ENCODE data around the gene HIRA. TPM values are rescaled to one million over a fixed set of nuclear protein-coding genes. Genes with fewer than 3 reads are reported as not detected.
A peak's percentile ranks its signal among the peaks of the same experiment; 100 is the strongest.

HIRA gene
- polyA plus RNA-seq, 3 donors, result 1.8 to 20.7 (median 2.6) TPM

DNA sequence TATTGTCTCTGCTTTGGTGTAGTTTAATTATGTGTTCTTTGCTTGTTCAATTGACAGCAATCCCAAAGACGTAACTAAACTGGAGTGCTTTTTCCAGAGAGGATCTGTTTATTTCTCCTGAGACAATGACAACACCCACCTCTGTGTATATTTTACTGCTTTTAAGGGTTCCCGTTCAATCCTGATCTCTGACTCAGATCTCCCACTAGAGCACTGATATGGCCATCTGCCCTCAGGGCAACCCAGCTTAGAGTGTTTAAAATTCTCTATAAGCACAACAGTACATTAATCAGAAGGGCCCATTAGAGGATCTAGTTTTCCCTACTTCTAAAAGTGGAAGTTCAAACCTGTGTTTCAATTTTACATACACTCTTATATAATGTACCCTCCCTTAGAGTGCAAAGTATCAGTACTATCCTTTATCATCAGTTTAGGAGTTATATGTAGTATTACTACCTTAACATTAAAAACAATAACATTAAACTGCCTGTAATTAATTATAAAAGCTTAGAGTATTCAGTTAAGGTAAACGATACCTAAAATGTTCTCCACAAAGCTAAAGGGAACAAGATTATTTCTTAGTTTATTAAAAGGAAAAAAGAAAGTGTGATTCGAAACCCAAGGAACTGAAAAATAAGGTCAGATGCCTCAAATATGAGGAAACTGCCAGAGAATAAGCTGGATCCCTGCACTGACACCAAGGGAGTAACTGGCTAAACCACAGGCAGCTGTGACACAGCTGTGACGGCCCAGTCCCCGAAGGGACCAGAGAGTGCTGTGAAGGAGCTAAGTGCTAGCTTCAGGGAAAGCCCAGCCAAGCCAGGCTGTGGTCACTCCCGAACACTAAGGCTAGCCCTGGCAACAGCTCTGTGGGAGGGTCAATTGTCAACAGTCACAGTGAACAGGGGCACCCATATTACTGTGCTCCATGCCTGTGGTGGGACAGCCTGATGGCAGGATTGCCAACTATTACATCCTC, 32.2 kb upstream of the HIRA start:
- Histone ChIP-seq H3K9me3 (replicated peaks in 1 of 2; ENCODE audit: control insufficient read depth in 1 of 2, insufficient read depth in 1 of 2, low read length in 2 of 2) (no peaks in the 10 kb centered on the region), H3K4me3 (replicated peaks in 1 of 3; ENCODE audit: low read depth in 2 of 3, low read length in 3 of 3) (no peak overlapping the region), H2AFZ (ENCODE audit: insufficient read depth, low read depth, low read length, poor library complexity, severe bottlenecking) (no peak overlapping the region), H4K20me1 (ENCODE audit: insufficient read depth, low read length) (peaks cover 2% of the 10 kb centered on the region), H3K4me2 (replicated peaks; ENCODE audit: extremely low read depth, low read length, poor library complexity, severe bottlenecking) (no peak overlapping the region), H3K79me2 (ENCODE audit: insufficient read depth, low read length) (no peaks in the 10 kb centered on the region), H3K4me1 (ENCODE audit: control insufficient read depth in 1 of 2, insufficient read depth in 2 of 2, low read length in 2 of 2) (no peaks in the 10 kb centered on the region), H3K27ac (ENCODE audit: low read depth in 1 of 2, low read length in 2 of 2) (no peak overlapping the region), H3K9ac (ENCODE audit: insufficient read depth, low read length, poor library complexity, severe bottlenecking) (no peak overlapping the region), H3K27me3 (ENCODE audit: control insufficient read depth in 2 of 2, insufficient read depth in 2 of 2, low read length in 2 of 2) (no peaks in the 10 kb centered on the region), H3K36me3 (replicated peaks in 1 of 2; ENCODE audit: control insufficient read depth in 1 of 2, insufficient read depth in 2 of 2, low read length in 2 of 2) (peaks cover 73 to 99% of the 10 kb centered on the region in 2 donors)
- intact Hi-C loops (cut with micrococcal nuclease), result loop anchor here in 1 of 2 donors (10.0 kb wide), 1 partner anchor 59 kb away; no protein-coding TSS in a partner anchor
- no peak for DNase-seq
- TF ChIP-seq, protein P1, sequence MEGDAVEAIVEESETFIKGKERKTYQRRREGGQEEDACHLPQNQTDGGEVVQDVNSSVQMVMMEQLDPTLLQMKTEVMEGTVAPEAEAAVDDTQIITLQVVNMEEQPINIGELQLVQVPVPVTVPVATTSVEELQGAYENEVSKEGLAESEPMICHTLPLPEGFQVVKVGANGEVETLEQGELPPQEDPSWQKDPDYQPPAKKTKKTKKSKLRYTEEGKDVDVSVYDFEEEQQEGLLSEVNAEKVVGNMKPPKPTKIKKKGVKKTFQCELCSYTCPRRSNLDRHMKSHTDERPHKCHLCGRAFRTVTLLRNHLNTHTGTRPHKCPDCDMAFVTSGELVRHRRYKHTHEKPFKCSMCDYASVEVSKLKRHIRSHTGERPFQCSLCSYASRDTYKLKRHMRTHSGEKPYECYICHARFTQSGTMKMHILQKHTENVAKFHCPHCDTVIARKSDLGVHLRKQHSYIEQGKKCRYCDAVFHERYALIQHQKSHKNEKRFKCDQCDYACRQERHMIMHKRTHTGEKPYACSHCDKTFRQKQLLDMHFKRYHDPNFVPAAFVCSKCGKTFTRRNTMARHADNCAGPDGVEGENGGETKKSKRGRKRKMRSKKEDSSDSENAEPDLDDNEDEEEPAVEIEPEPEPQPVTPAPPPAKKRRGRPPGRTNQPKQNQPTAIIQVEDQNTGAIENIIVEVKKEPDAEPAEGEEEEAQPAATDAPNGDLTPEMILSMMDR (IDR thresholded peaks at IDR 0.05), result no peak
- Mint-ChIP-seq H3K4me1 (no peaks in the 10 kb centered on the region), H3K4me3 (no peak overlapping the region), H3K27me3 (ENCODE audit: low read depth in 3 of 3) (peaks cover 0 to 2% (median 0%) of the 10 kb centered on the region in 3 donors), H3K27ac (no peak overlapping the region), H3K36me3 (peaks cover 79 to 94% of the 10 kb centered on the region in 2 donors), H3K9me3 (no peaks in the 10 kb centered on the region)
- WGBS (ENCODE audit: insufficient coverage), result 98% methylated on average over 4 of the region's 7 CpGs

DNA sequence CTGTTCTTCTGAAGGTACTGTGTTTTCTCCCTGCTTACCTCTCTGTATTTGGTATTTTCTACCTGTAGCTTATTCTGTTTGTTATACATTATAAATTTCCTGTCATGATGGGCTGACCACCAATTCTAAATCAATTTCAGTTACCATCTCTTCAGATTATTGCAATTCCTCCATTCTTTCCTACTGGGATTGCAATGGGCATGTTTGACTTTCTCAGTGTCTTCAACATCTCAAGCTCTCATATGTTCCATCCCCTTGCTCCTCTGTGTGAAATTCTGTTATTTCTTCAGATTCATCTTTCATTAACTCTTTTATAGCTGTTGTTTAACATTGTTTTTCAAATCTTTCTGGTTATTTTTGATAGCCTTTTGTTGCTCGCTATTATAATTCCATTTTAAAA, 31.5 kb upstream of the HIRA start:
- no peaks in the 10 kb centered on the region for H4K20me1 ChIP-seq (ENCODE audit: insufficient read depth, low read length)
- no peaks in the 10 kb centered on the region for H3K9me3 Mint-ChIP-seq
- H3K27me3 Mint-ChIP-seq (ENCODE audit: low read depth in 3 of 3), result peaks cover 0 to 2% (median 0%) of the 10 kb centered on the region in 3 donors
- no peak overlapping the region for H3K9ac ChIP-seq (ENCODE audit: insufficient read depth, low read length, poor library complexity, severe bottlenecking)
- whole genome bisulfite sequencing (ENCODE audit: insufficient coverage), result no CpG with 5 or more reads among the region's 1 CpG
- TF ChIP-seq, protein P1 (IDR thresholded peaks at IDR 0.05), result no peak
- H3K36me3 Mint-ChIP-seq, result peaks cover 74 to 88% of the 10 kb centered on the region in 2 donors
- H3K4me2 ChIP-seq (replicated peaks; ENCODE audit: extremely low read depth, low read length, poor library complexity, severe bottlenecking), result no peak overlapping the region
- H3K4me1 ChIP-seq (ENCODE audit: control insufficient read depth in 1 of 2, insufficient read depth in 2 of 2, low read length in 2 of 2), result no peaks in the 10 kb centered on the region
- H3K4me1 Mint-ChIP-seq, result no peaks in the 10 kb centered on the region
- no peak overlapping the region for H3K4me3 ChIP-seq (replicated peaks in 1 of 3; ENCODE audit: low read depth in 2 of 3, low read length in 3 of 3)
- peaks cover 70 to 99% of the 10 kb centered on the region in 2 donors for H3K36me3 ChIP-seq (replicated peaks in 1 of 2; ENCODE audit: control insufficient read depth in 1 of 2, insufficient read depth in 2 of 2, low read length in 2 of 2)
- H2AFZ ChIP-seq (ENCODE audit: insufficient read depth, low read depth, low read length, poor library complexity, severe bottlenecking), result no peak overlapping the region
- H3K27ac ChIP-seq (ENCODE audit: low read depth in 1 of 2, low read length in 2 of 2), result no peak overlapping the region
- H3K79me2 ChIP-seq (ENCODE audit: insufficient read depth, low read length), result no peaks in the 10 kb centered on the region
- intact Hi-C loops (cut with micrococcal nuclease), result loop anchor here in 1 of 2 donors (10.0 kb wide), 1 partner anchor 58 kb away; no protein-coding TSS in a partner anchor
- H3K27ac Mint-ChIP-seq, result peak overlapping the region in 1 of 7 donors; percentile 20
- H3K4me3 Mint-ChIP-seq, result no peak overlapping the region
- H3K9me3 ChIP-seq (replicated peaks in 1 of 2; ENCODE audit: control insufficient read depth in 1 of 2, insufficient read depth in 1 of 2, low read length in 2 of 2), result no peaks in the 10 kb centered on the region
- no peak for DNase-seq
- H3K27me3 ChIP-seq (ENCODE audit: control insufficient read depth in 2 of 2, insufficient read depth in 2 of 2, low read length in 2 of 2), result no peaks in the 10 kb centered on the region
